Lower leg skin (tissue), 3 donors: ENCODE measurements around the gene NR2E1.

Source experiments
- CTCF ChIP-seq, 3 donors: fragments of 450-650 bp; IDR thresholded peaks; one replicate each; pipeline ENCODE4 v1.5.1; 2016; ENCODE audit warnings: antibody characterized with exemption in 3 of 3, mild to moderate bottlenecking in 3 of 3, moderate library complexity in 2 of 3
- POLR2A ChIP-seq, 2 donors: fragments of 450-650 bp; IDR thresholded peaks; one replicate each; pipeline ENCODE4 v1.6.1; 2016 to 2017; ENCODE audit warnings: antibody characterized with exemption in 2 of 2, mild to moderate bottlenecking in 1 of 2, moderate library complexity in 1 of 2

GRCh38 chr6:108121612-108122011 is 44.2 kb upstream of the NR2E1 start:
- TF ChIP-seq CTCF (IDR thresholded peaks at IDR 0.05) (no peak), POLR2A (IDR thresholded peaks at IDR 0.05) (no peak)
